CD4-positive, CD25-positive, alpha-beta regulatory T cell (primary cell): ENCODE results near the gene ZNF765. TPM values are rescaled to one million over a fixed set of nuclear protein-coding genes. Genes with fewer than 3 reads are reported as not detected.
A peak's percentile ranks its signal among the peaks of the same experiment; 100 is the strongest.
"Not testable (repeated sequence)": the region's sequence is repeated elsewhere in the genome, so short reads cannot be mapped to it uniquely, and the experiment has no call there.

ENCODE experiments used
- ATAC-seq, 2 donors: fragments of 150-1000 bp; cut with Tn5 transposase; one replicate each; pipeline ENCODE4 v1.10.0; 2021; ENCODE audit warnings: low read depth in 2 of 2, moderate number of reproducible peaks in 2 of 2, moderate library complexity in 1 of 2
- DNase-seq, 3 donors: peaks; one replicate each; pipeline versions ENCODE4 v3.0.0 to v3.0.0-alpha.2; 2012 to 2022; ENCODE audit warnings: mixed read lengths in 1 of 3
- H3K27ac ChIP-seq: one replicate; pipeline ENCODE4 v1.7.0; 2013; ENCODE audit warnings: mild to moderate bottlenecking, low read length; ENCODE audit not compliant: insufficient read depth, poor library complexity, severe bottlenecking
- H3K27me3 ChIP-seq: one replicate; pipeline ENCODE4 v1.7.0; 2013; ENCODE audit warnings: low read length; ENCODE audit not compliant: control insufficient read depth, insufficient read depth
- H3K36me3 ChIP-seq: one replicate; pipeline ENCODE4 v1.7.0; 2013; ENCODE audit warnings: mild to moderate bottlenecking, low read length, moderate library complexity; ENCODE audit not compliant: control insufficient read depth, insufficient read depth
- H3K4me1 ChIP-seq: 2 replicates; pipeline ENCODE4 v1.7.0; 2013; ENCODE audit warnings: mild to moderate bottlenecking, low read length; ENCODE audit not compliant: insufficient read depth, control insufficient read depth, poor library complexity, severe bottlenecking
- H3K4me3 ChIP-seq: one replicate; pipeline ENCODE4 v1.7.0; 2013; ENCODE audit warnings: low read depth, mild to moderate bottlenecking, low read length, moderate library complexity
- H3K9me3 ChIP-seq, 2 experiments: 1 replicate in 1 of 2; 2 replicates in 1 of 2; pipeline ENCODE4 v1.7.0; 2013; ENCODE audit warnings: low read length in 2 of 2, mild to moderate bottlenecking in 1 of 2, moderate library complexity in 1 of 2; ENCODE audit not compliant: control insufficient read depth in 2 of 2
- H3K27ac Mint-ChIP-seq, 3 donors: one replicate each; pipeline ENCODE4 v1.8.0; 2020 to 2022; ENCODE audit warnings: mild to moderate bottlenecking in 3 of 3, mixed read lengths in 3 of 3, moderate library complexity in 2 of 3
- H3K27me3 Mint-ChIP-seq: one replicate; pipeline ENCODE4 v1.8.0; 2022; ENCODE audit warnings: mild to moderate bottlenecking, mixed read lengths
- H3K36me3 Mint-ChIP-seq: one replicate; pipeline ENCODE4 v1.8.0; 2020; ENCODE audit warnings: mixed read lengths
- H3K4me1 Mint-ChIP-seq, 4 donors: one replicate each; pipeline ENCODE4 v1.8.0; 2020 to 2022; ENCODE audit warnings: mixed read lengths in 4 of 4, mild to moderate bottlenecking in 1 of 4
- H3K4me3 Mint-ChIP-seq, 4 donors: one replicate each; pipeline ENCODE4 v1.8.0; 2020 to 2022; ENCODE audit warnings: mild to moderate bottlenecking in 4 of 4, mixed read lengths in 4 of 4, moderate library complexity in 3 of 4
- H3K9me3 Mint-ChIP-seq, 7 donors: one replicate each; pipeline ENCODE4 v1.8.0; 2020 to 2022; ENCODE audit warnings: mixed read lengths in 7 of 7, mild to moderate bottlenecking in 3 of 7, moderate library complexity in 2 of 7
- polyA plus RNA-seq, 4 donors: library from polyadenylated mRNA; unstranded; fragments of 300-500 nt; fragmentation: Illumina TruSeq; gene quantifications; one replicate each; pipeline ENCODE4 v1.2.3, GENCODE V29; 2021
- total RNA-seq: library from RNA; stranded (reverse); gene quantifications from one replicate; pipeline ENCODE4 v1.2.3, GENCODE V29; 2022

ZNF765 gene
- total and polyA plus RNA-seq, 5 donors from 2014 or later: 5.5 to 11.3 (median 6.1) TPM

GRCh38 chr19:53468628-53469027, 73.7 kb downstream of the ZNF765 start:
- H3K4me3 ChIP-seq: peak overlapping the region; percentile 37
- H3K36me3 Mint-ChIP-seq: peaks cover 26% of the 10 kb centered on the region
- H3K4me1 Mint-ChIP-seq: peaks cover 8 to 39% (median 17%) of the 10 kb centered on the region in 4 donors
- H3K9me3 Mint-ChIP-seq: peaks cover 1 to 26% (median 12%) of the 10 kb centered on the region in 7 donors
- H3K27me3 Mint-ChIP-seq, H3K27ac ChIP-seq, H3K27me3 ChIP-seq, H3K36me3 ChIP-seq, ATAC-seq, DNase-seq: not testable (repeated sequence)
- H3K27ac Mint-ChIP-seq: peak overlapping the region; percentile 88 to 93 (median 91)
- peaks cover 15 to 20% of the 10 kb centered on the region in 2 experiments for H3K9me3 ChIP-seq
- H3K4me1 ChIP-seq: peaks cover 19% of the 10 kb centered on the region
- H3K4me3 Mint-ChIP-seq: peak overlapping the region; percentile 92 to 98 (median 95)

DNA sequence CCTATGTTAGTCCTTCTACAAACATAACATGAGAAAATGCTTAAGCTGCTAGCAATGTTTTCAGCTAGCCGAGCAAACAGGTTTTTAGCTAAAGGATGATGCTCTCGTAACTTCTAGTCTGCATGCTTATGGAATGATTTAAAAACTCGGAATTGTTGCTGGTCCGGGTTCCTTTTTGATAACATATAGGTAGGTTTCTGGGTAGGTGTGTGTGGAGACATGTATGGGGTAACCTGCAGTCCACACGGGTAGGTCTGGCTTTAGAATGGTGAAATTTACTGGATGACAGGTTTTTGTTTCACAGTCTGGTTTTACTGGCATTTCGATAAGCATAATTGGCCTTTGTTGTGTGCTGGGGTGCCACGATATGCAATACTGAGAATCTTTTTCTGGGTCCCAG, 77.0 kb downstream of the ZNF765 start:
- Histone ChIP-seq H3K27me3 (no peaks in the 10 kb centered on the region), H3K27ac (no peak overlapping the region), H3K36me3 (peaks cover 18% of the 10 kb centered on the region), H3K4me1 (peaks cover 16% of the 10 kb centered on the region), H3K4me3 (no peak overlapping the region), H3K9me3 (peaks cover 32 to 51% of the 10 kb centered on the region in 2 experiments)
- Mint-ChIP-seq H3K4me3 (no peak overlapping the region), H3K4me1 (peaks cover 8 to 38% (median 17%) of the 10 kb centered on the region in 4 donors), H3K27ac (no peak overlapping the region), H3K27me3 (no peaks in the 10 kb centered on the region), H3K36me3 (peaks cover 40% of the 10 kb centered on the region), H3K9me3 (peaks cover 1 to 49% (median 20%) of the 10 kb centered on the region in 7 donors)
- no peak for DNase-seq
- no peak for ATAC-seq

GRCh38 chr19:53474832-53475231, 79.9 kb downstream of the ZNF765 start:
- not testable (repeated sequence) for H3K4me1 ChIP-seq, H3K27ac ChIP-seq, H3K4me3 Mint-ChIP-seq, H3K27me3 ChIP-seq, ATAC-seq, H3K4me3 ChIP-seq, H3K27ac Mint-ChIP-seq, H3K27me3 Mint-ChIP-seq, DNase-seq
- Histone ChIP-seq H3K36me3 (peaks cover 33% of the 10 kb centered on the region), H3K9me3 (peaks cover 48 to 78% of the 10 kb centered on the region in 2 experiments)
- Mint-ChIP-seq H3K36me3 (peaks cover 56% of the 10 kb centered on the region), H3K9me3 (peaks cover 0 to 75% (median 30%) of the 10 kb centered on the region in 7 donors), H3K4me1 (peaks cover 0 to 11% (median 2%) of the 10 kb centered on the region in 4 donors)

GRCh38 chr19:53475470-53475869, 80.5 kb downstream of the ZNF765 start:
- Mint-ChIP-seq H3K36me3 (peaks cover 60% of the 10 kb centered on the region), H3K9me3 (peaks cover 0 to 78% (median 32%) of the 10 kb centered on the region in 7 donors)
- H3K27me3 Mint-ChIP-seq, H3K4me3 ChIP-seq, H3K27ac ChIP-seq, H3K4me1 ChIP-seq, DNase-seq, H3K27me3 ChIP-seq, H3K27ac Mint-ChIP-seq, H3K4me1 Mint-ChIP-seq, ATAC-seq, H3K4me3 Mint-ChIP-seq: not testable (repeated sequence)
- peaks cover 33% of the 10 kb centered on the region for H3K36me3 ChIP-seq
- peaks cover 54 to 84% of the 10 kb centered on the region in 2 experiments for H3K9me3 ChIP-seq

Other genes with a start within 250 kb of the ZNF765 start
- gene ZNF347, start 236.1 kb upstream of the ZNF765 start, total RNA-seq: 3.2 TPM
- gene ZNF347, start 236.1 kb upstream of the ZNF765 start, polyA plus RNA-seq: 1 to 10 TPM; 3.7 to 8.8 (median 5.1) TPM
- gene ZNF665, start 201.8 kb upstream of the ZNF765 start, total RNA-seq: 1.9 TPM
- 10 to 100 TPM in 1 of 4 donors, 1 to 10 TPM in 3; 4.1 to 13.3 (median 8.8) TPM for gene ZNF665, start 201.8 kb upstream of the ZNF765 start, polyA plus RNA-seq
- 4.3 TPM for gene ZNF677, start 140.3 kb upstream of the ZNF765 start, total RNA-seq
- 10 to 100 TPM in 2 of 4 donors, 1 to 10 TPM in 1, under 1 TPM in 1; 0.38 to 24.9 (median 9.8) TPM for gene ZNF677, start 140.3 kb upstream of the ZNF765 start, polyA plus RNA-seq
- gene VN1R2, start 136.9 kb upstream of the ZNF765 start, total RNA-seq: not detected
- not detected for gene VN1R2, start 136.9 kb upstream of the ZNF765 start, polyA plus RNA-seq
- not detected for gene VN1R4, start 127.4 kb upstream of the ZNF765 start, total RNA-seq
- gene VN1R4, start 127.4 kb upstream of the ZNF765 start, polyA plus RNA-seq: not detected
- 8.8 TPM for gene ZNF845, start 61.4 kb upstream of the ZNF765 start, total RNA-seq
- 10 to 100 TPM in 2 of 4 donors, 1 to 10 TPM in 2; 7.3 to 19.8 (median 11.0) TPM for gene ZNF845, start 61.4 kb upstream of the ZNF765 start, polyA plus RNA-seq
- 11.7 TPM for gene ZNF525, start 29.4 kb upstream of the ZNF765 start, total RNA-seq
- gene ZNF525, start 29.4 kb upstream of the ZNF765 start, polyA plus RNA-seq: 10 to 100 TPM in 1 of 4 donors, 1 to 10 TPM in 3; 4.0 to 10.7 (median 6.0) TPM
- gene ZNF761, start 36.8 kb downstream of the ZNF765 start, total RNA-seq: 9.0 TPM
- 10 to 100 TPM in 2 of 4 donors, 1 to 10 TPM in 2; 7.7 to 11.6 (median 10.0) TPM for gene ZNF761, start 36.8 kb downstream of the ZNF765 start, polyA plus RNA-seq
- gene ZNF813, start 72.6 kb downstream of the ZNF765 start, total RNA-seq: 2.4 TPM
- gene ZNF813, start 72.6 kb downstream of the ZNF765 start, polyA plus RNA-seq: 1 to 10 TPM; 1.7 to 4.2 (median 2.7) TPM
- gene ZNF331, start 143.0 kb downstream of the ZNF765 start, total RNA-seq: 504 TPM
- gene ZNF331, start 143.0 kb downstream of the ZNF765 start, polyA plus RNA-seq: 10 to 100 TPM; 27.9 to 46.7 (median 38.3) TPM
- gene DPRX, start 236.8 kb downstream of the ZNF765 start, total RNA-seq: not detected
- not detected for gene DPRX, start 236.8 kb downstream of the ZNF765 start, polyA plus RNA-seq